GM19351 (cell line): ENCODE data around the gene MAP2K3.
"Not testable (repeated sequence)": the region's sequence is repeated elsewhere in the genome, so short reads cannot be mapped to it uniquely, and the experiment has no call there.

ENCODE experiments used
- ATAC-seq: cut with Tn5 transposase; IDR thresholded peaks from one replicate; pipeline ENCODE4 v1.9.1; 2021; ENCODE audit warnings: mild to moderate bottlenecking, moderate library complexity; ENCODE audit not compliant: unreplicated experiment

MAP2K3 gene

GRCh38 chr17:21327921-21328320 is 43.4 kb downstream of the MAP2K3 start:
- ATAC-seq = peak; percentile 75

GRCh38 chr17:21328778-21329177 is 44.3 kb downstream of the MAP2K3 start:
- not testable (repeated sequence) for ATAC-seq

GRCh38 chr17:21330436-21331160 is 46.1 kb downstream of the MAP2K3 start:
- ATAC-seq = no peak

GRCh38 chr17:21336541-21337294 is 52.2 kb downstream of the MAP2K3 start:
- not testable (repeated sequence) for ATAC-seq

- ATAC-seq = not testable (repeated sequence)
Measured at GRCh38 chr17:21337981-21338625, 53.6 kb downstream of the MAP2K3 start.

GRCh38 chr17:21339011-21339410 is 54.5 kb downstream of the MAP2K3 start:
- ATAC-seq = no peak

GRCh38 chr17:21339571-21339970 is 55.1 kb downstream of the MAP2K3 start:
- ATAC-seq = not testable (repeated sequence)

- ATAC-seq = not testable (repeated sequence)
Measured at GRCh38 chr17:21340407-21340806, 55.9 kb downstream of the MAP2K3 start.

- ATAC-seq = not testable (repeated sequence)
Measured at GRCh38 chr17:21341279-21341678, 56.8 kb downstream of the MAP2K3 start.

- not testable (repeated sequence) for ATAC-seq
Measured at GRCh38 chr17:21341925-21342540, 57.5 kb downstream of the MAP2K3 start.

GRCh38 chr17:21343061-21343949 is 58.8 kb downstream of the MAP2K3 start:
- ATAC-seq = not testable (repeated sequence)

- not testable (repeated sequence) for ATAC-seq
Measured at GRCh38 chr17:21344801-21345200, 60.3 kb downstream of the MAP2K3 start.

GRCh38 chr17:21345236-21345635 is 60.7 kb downstream of the MAP2K3 start:
- ATAC-seq = no peak

GRCh38 chr17:21346107-21346506 is 61.6 kb downstream of the MAP2K3 start:
- ATAC-seq = not testable (repeated sequence)

- ATAC-seq = not testable (repeated sequence)
Measured at GRCh38 chr17:21346651-21347250, 62.2 kb downstream of the MAP2K3 start.

- ATAC-seq = not testable (repeated sequence)
Measured at GRCh38 chr17:21347660-21348059, 63.1 kb downstream of the MAP2K3 start.

GRCh38 chr17:21348081-21348925 is 63.8 kb downstream of the MAP2K3 start:
- ATAC-seq = peak; percentile 57

GRCh38 chr17:21348926-21349261 is 64.4 kb downstream of the MAP2K3 start:
- ATAC-seq = not testable (repeated sequence)
